Breast epithelium (tissue), 4 donors: Measurements from ENCODE around the gene TCF4. TPM values are rescaled to one million over a fixed set of nuclear protein-coding genes. Genes with fewer than 3 reads are reported as not detected.
A peak's percentile ranks its signal among the peaks of the same experiment; 100 is the strongest.

ENCODE experiments used
- DNase-seq, 2 donors: peaks; one replicate each; pipeline ENCODE4 v3.0.0-alpha.2; 2019; ENCODE audit warnings: low spot score in 2 of 2
- H3K27ac ChIP-seq, 2 donors: fragments of 200-600 bp; sonication (generic) in 1 of 2; one replicate each; pipeline ENCODE4 v1.5.1; 2016 to 2019; ENCODE audit warnings: mild to moderate bottlenecking in 1 of 2
- H3K27me3 ChIP-seq, 2 donors: fragments of 200-600 bp; sonication (generic) in 1 of 2; one replicate each; pipeline versions ENCODE4 v1.5.1 to v1.6.0; 2017 to 2019; ENCODE audit warnings: control low read depth in 1 of 2, mild to moderate bottlenecking in 1 of 2
- H3K36me3 ChIP-seq: fragments of 200-600 bp; one replicate; pipeline ENCODE4 v1.5.1; 2019
- H3K4me1 ChIP-seq, 2 donors: fragments of 200-600 bp; sonication (generic); one replicate each; pipeline ENCODE4 v1.5.1; 2016 to 2019; ENCODE audit warnings: control low read depth in 1 of 2
- H3K4me3 ChIP-seq, 3 donors: fragments of 200-600 bp; sonication (generic); 1 replicate in 2 of 3; 2 replicates in 1 of 3; pipeline ENCODE4 v1.5.1; 2016 to 2019; ENCODE audit warnings: mild to moderate bottlenecking in 3 of 3, moderate library complexity in 2 of 3
- H3K9me3 ChIP-seq, 2 donors: fragments of 200-600 bp; sonication (generic) in 1 of 2; one replicate each; pipeline ENCODE4 v1.5.1; 2016 to 2019; ENCODE audit warnings: control low read depth in 1 of 2
- CTCF ChIP-seq, 3 donors: fragments of 450-650 bp; IDR thresholded peaks; one replicate each; pipeline ENCODE4 v1.5.1; 2016 to 2017; ENCODE audit warnings: antibody characterized with exemption in 3 of 3, mild to moderate bottlenecking in 3 of 3, moderate library complexity in 3 of 3
- POLR2A ChIP-seq: fragments of 450-650 bp; IDR thresholded peaks from one replicate; pipeline ENCODE4 v1.6.1; 2016; ENCODE audit warnings: antibody characterized with exemption, mild to moderate bottlenecking, moderate library complexity
- POLR2AphosphoS5 ChIP-seq, 3 donors: sonication (generic); formaldehyde crosslinking; IDR thresholded peaks; one replicate each; pipeline ENCODE4 v1.6.1; 2017; ENCODE audit warnings: antibody characterized with exemption in 3 of 3
- intact Hi-C: fragments of 100-400 bp; cut with DNase I; formaldehyde crosslinking; loops from one replicate; pipeline ENCODE4 v1.15.1; 2023; ENCODE audit warnings: low total_unique reads
- total RNA-seq, 3 donors: library from RNA; depleted of rRNA; stranded (reverse); fragments of >200 nt; gene quantifications; one replicate each; pipeline ENCODE4 v1.1.0, GENCODE V29; 2016

The TCF4 gene
- total RNA-seq, 3 donors from 2014 or later = 79.6 to 133 (median 114) TPM

GRCh38 chr18:55396267-55396905 lies 191.6 kb downstream of the TCF4 start:
- intact Hi-C loops = no loop called here
- DNase-seq = no peak
- H3K9me3 ChIP-seq = no peaks in the 10 kb centered on the region
- no peak overlapping the region for H3K4me3 ChIP-seq
- TF ChIP-seq CTCF (IDR thresholded peaks at IDR 0.05) (no peak), POLR2A (no peak), POLR2AphosphoS5 (IDR thresholded peaks at IDR 0.05) (no peak)
- no peaks in the 10 kb centered on the region for H3K27me3 ChIP-seq
- no peaks in the 10 kb centered on the region for H3K36me3 ChIP-seq
- no peaks in the 10 kb centered on the region for H3K4me1 ChIP-seq
- H3K27ac ChIP-seq = peak overlapping the region in 1 of 2 donors; percentile 0

GRCh38 chr18:55395799-55396198 lies 192.2 kb downstream of the TCF4 start:
- intact Hi-C loops = no loop called here
- H3K4me1 ChIP-seq = no peaks in the 10 kb centered on the region
- H3K9me3 ChIP-seq = no peaks in the 10 kb centered on the region
- DNase-seq = no peak
- no peak for TF ChIP-seq POLR2AphosphoS5 (IDR thresholded peaks at IDR 0.05)
- no peak for TF ChIP-seq CTCF (IDR thresholded peaks at IDR 0.05)
- TF ChIP-seq POLR2A = no peak
- H3K27ac ChIP-seq = peak overlapping the region; percentile 0 to 28
- no peaks in the 10 kb centered on the region for H3K27me3 ChIP-seq
- H3K4me3 ChIP-seq = no peak overlapping the region
- H3K36me3 ChIP-seq = no peaks in the 10 kb centered on the region

- DNase-seq = no peak
- no peak overlapping the region for H3K4me3 ChIP-seq
- intact Hi-C loops = no loop called here
These were observed 197.1 kb downstream of the TCF4 start for GRCh38 chr18:55390898-55391297.

GRCh38 chr18:55387139-55387984 lies 200.6 kb downstream of the TCF4 start:
- no peaks in the 10 kb centered on the region for H3K36me3 ChIP-seq
- H3K4me3 ChIP-seq = no peak overlapping the region
- intact Hi-C loops = no loop called here
- no peaks in the 10 kb centered on the region for H3K4me1 ChIP-seq
- peak overlapping the region; percentile 48 to 68 for H3K27ac ChIP-seq
- no peak for DNase-seq
- H3K9me3 ChIP-seq = peaks cover 0 to 12% of the 10 kb centered on the region in 2 donors
- TF ChIP-seq POLR2AphosphoS5 (IDR thresholded peaks at IDR 0.05) = peak in 2 of 3 donors; percentile 27 to 35
- TF ChIP-seq CTCF (IDR thresholded peaks at IDR 0.05) = no peak
- H3K27me3 ChIP-seq = no peaks in the 10 kb centered on the region

More at GRCh38 chr18:55390898-55391297, 197.1 kb downstream of the TCF4 start:
- H3K27ac ChIP-seq = no peak overlapping the region
- H3K27me3 ChIP-seq = no peaks in the 10 kb centered on the region
- H3K9me3 ChIP-seq = no peaks in the 10 kb centered on the region
- no peaks in the 10 kb centered on the region for H3K4me1 ChIP-seq
- H3K36me3 ChIP-seq = no peaks in the 10 kb centered on the region
- TF ChIP-seq POLR2AphosphoS5 (IDR thresholded peaks at IDR 0.05) (no peak), CTCF (IDR thresholded peaks at IDR 0.05) (no peak), POLR2A (no peak)

GRCh38 chr18:55386545-55386944 lies 201.4 kb downstream of the TCF4 start:
- H3K27me3 ChIP-seq = no peaks in the 10 kb centered on the region
- peak overlapping the region; percentile 48 to 68 for H3K27ac ChIP-seq
- TF ChIP-seq POLR2A (no peak), CTCF (IDR thresholded peaks at IDR 0.05) (no peak), POLR2AphosphoS5 (IDR thresholded peaks at IDR 0.05) (no peak)
- H3K36me3 ChIP-seq = no peaks in the 10 kb centered on the region
- H3K4me1 ChIP-seq = no peaks in the 10 kb centered on the region
- peaks cover 0 to 17% of the 10 kb centered on the region in 2 donors for H3K9me3 ChIP-seq
- intact Hi-C loops = no loop called here
- H3K4me3 ChIP-seq = no peak overlapping the region
- DNase-seq = no peak
